Breast epithelium (tissue), 4 donors: ENCODE measurements around the gene ACAN. TPM values are rescaled to one million over a fixed set of nuclear protein-coding genes. Genes with fewer than 3 reads are reported as not detected.
A peak's percentile ranks its signal among the peaks of the same experiment; 100 is the strongest.

Experiments used
- DNase-seq, 2 donors: peaks; one replicate each; pipeline ENCODE4 v3.0.0-alpha.2; 2019; ENCODE audit warnings: low spot score in 2 of 2
- H3K27ac ChIP-seq, 2 donors: fragments of 200-600 bp; sonication (generic) in 1 of 2; one replicate each; pipeline ENCODE4 v1.5.1; 2016 to 2019; ENCODE audit warnings: mild to moderate bottlenecking in 1 of 2
- H3K27me3 ChIP-seq, 2 donors: fragments of 200-600 bp; sonication (generic) in 1 of 2; one replicate each; pipeline versions ENCODE4 v1.5.1 to v1.6.0; 2017 to 2019; ENCODE audit warnings: control low read depth in 1 of 2, mild to moderate bottlenecking in 1 of 2
- H3K36me3 ChIP-seq: fragments of 200-600 bp; one replicate; pipeline ENCODE4 v1.5.1; 2019
- H3K4me1 ChIP-seq, 2 donors: fragments of 200-600 bp; sonication (generic); one replicate each; pipeline ENCODE4 v1.5.1; 2016 to 2019; ENCODE audit warnings: control low read depth in 1 of 2
- H3K4me3 ChIP-seq, 3 donors: fragments of 200-600 bp; sonication (generic); 1 replicate in 2 of 3; 2 replicates in 1 of 3; pipeline ENCODE4 v1.5.1; 2016 to 2019; ENCODE audit warnings: mild to moderate bottlenecking in 3 of 3, moderate library complexity in 2 of 3
- H3K9me3 ChIP-seq, 2 donors: fragments of 200-600 bp; sonication (generic) in 1 of 2; one replicate each; pipeline ENCODE4 v1.5.1; 2016 to 2019; ENCODE audit warnings: control low read depth in 1 of 2
- CTCF ChIP-seq, 3 donors: fragments of 450-650 bp; IDR thresholded peaks; one replicate each; pipeline ENCODE4 v1.5.1; 2016 to 2017; ENCODE audit warnings: antibody characterized with exemption in 3 of 3, mild to moderate bottlenecking in 3 of 3, moderate library complexity in 3 of 3
- POLR2A ChIP-seq: fragments of 450-650 bp; IDR thresholded peaks from one replicate; pipeline ENCODE4 v1.6.1; 2016; ENCODE audit warnings: antibody characterized with exemption, mild to moderate bottlenecking, moderate library complexity
- POLR2AphosphoS5 ChIP-seq, 3 donors: sonication (generic); formaldehyde crosslinking; IDR thresholded peaks; one replicate each; pipeline ENCODE4 v1.6.1; 2017; ENCODE audit warnings: antibody characterized with exemption in 3 of 3
- intact Hi-C: fragments of 100-400 bp; cut with DNase I; formaldehyde crosslinking; loops from one replicate; pipeline ENCODE4 v1.15.1; 2023; ENCODE audit warnings: low total_unique reads
- total RNA-seq, 3 donors: library from RNA; depleted of rRNA; stranded (reverse); fragments of >200 nt; gene quantifications; one replicate each; pipeline ENCODE4 v1.1.0, GENCODE V29; 2016

The ACAN gene
- total RNA-seq, 3 donors from 2014 or later: under 0.01 TPM; not detected in 2

- DNase-seq: no peak
- Histone ChIP-seq H3K4me1 (no peaks in the 10 kb centered on the region), H3K36me3 (no peaks in the 10 kb centered on the region), H3K27ac (no peak overlapping the region), H3K4me3 (no peak overlapping the region), H3K9me3 (peaks cover 3 to 6% of the 10 kb centered on the region in 2 donors), H3K27me3 (peaks cover 0 to 36% of the 10 kb centered on the region in 2 donors)
- TF ChIP-seq POLR2AphosphoS5 (IDR thresholded peaks at IDR 0.05): no peak
- TF ChIP-seq POLR2A: no peak
- TF ChIP-seq CTCF (IDR thresholded peaks at IDR 0.05): no peak
- intact Hi-C loops: no loop called here
These were observed 38.0 kb upstream of the ACAN start for GRCh38 chr15:88765212-88765611.

GRCh38 chr15:88769161-88769971 is 33.9 kb upstream of the ACAN start:
- intact Hi-C loops: no loop called here
- H3K4me1 ChIP-seq: no peaks in the 10 kb centered on the region
- H3K27me3 ChIP-seq: peaks cover 0 to 40% of the 10 kb centered on the region in 2 donors
- DNase-seq: no peak
- no peaks in the 10 kb centered on the region for H3K36me3 ChIP-seq
- peaks cover 6 to 8% of the 10 kb centered on the region in 2 donors for H3K9me3 ChIP-seq
- no peak overlapping the region for H3K27ac ChIP-seq
- peak overlapping the region in 1 of 3 donors; percentile 37 for H3K4me3 ChIP-seq
- TF ChIP-seq POLR2A (no peak), POLR2AphosphoS5 (IDR thresholded peaks at IDR 0.05) (no peak), CTCF (IDR thresholded peaks at IDR 0.05) (no peak)

DNA sequence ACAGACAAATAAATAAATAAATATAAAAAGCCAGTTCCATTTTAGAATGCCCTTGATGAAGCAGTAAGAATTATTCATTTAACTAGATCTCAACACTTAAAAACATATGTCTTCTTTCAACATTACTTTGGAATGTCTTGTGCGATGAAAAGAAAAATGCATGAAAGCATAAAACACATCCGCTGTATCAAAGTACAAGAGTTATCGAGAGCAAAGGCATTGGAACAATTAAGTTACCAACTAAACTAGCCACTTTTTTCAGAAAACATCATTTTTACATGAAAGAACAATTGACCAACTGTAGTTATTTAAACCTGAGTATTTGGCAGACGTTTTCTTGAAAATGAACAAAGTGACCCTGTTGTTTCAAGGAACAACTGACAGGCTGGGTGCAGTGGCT is 27.5 kb upstream of the ACAN start:
- Histone ChIP-seq H3K4me3 (no peak overlapping the region), H3K27me3 (no peaks in the 10 kb centered on the region), H3K36me3 (no peaks in the 10 kb centered on the region), H3K4me1 (no peaks in the 10 kb centered on the region), H3K9me3 (peaks cover 0 to 9% of the 10 kb centered on the region in 2 donors), H3K27ac (no peak overlapping the region)
- no peak for DNase-seq
- TF ChIP-seq POLR2AphosphoS5 (IDR thresholded peaks at IDR 0.05): no peak
- TF ChIP-seq CTCF (IDR thresholded peaks at IDR 0.05): no peak
- TF ChIP-seq POLR2A: no peak
- intact Hi-C loops: no loop called here

GRCh38 chr15:88776646-88777045 is 26.6 kb upstream of the ACAN start:
- Histone ChIP-seq H3K27me3 (no peaks in the 10 kb centered on the region), H3K9me3 (peaks cover 0 to 9% of the 10 kb centered on the region in 2 donors), H3K27ac (no peak overlapping the region), H3K4me1 (no peaks in the 10 kb centered on the region), H3K36me3 (no peaks in the 10 kb centered on the region), H3K4me3 (no peak overlapping the region)
- intact Hi-C loops: no loop called here
- no peak for DNase-seq
- TF ChIP-seq POLR2A (no peak), CTCF (IDR thresholded peaks at IDR 0.05) (no peak)

DNA sequence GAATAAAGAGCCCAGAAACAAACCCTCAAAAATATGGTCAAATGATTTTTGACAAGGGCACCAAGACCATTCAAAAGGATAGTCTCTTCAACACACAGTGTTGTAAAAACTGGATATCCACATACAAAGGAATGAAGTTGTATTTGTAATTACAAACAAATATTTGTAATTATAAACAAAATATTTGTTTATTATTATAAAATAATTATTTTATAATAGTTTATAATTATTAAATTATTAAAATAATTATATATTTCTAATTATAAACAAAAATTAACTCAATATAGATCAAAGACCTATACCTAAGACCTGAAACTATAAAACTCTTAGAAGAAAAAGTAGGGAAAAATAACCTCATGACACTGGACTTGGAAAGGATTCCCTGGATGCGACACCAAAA is 23.3 kb upstream of the ACAN start:
- Histone ChIP-seq H3K27me3 (no peaks in the 10 kb centered on the region), H3K4me1 (no peaks in the 10 kb centered on the region), H3K36me3 (no peaks in the 10 kb centered on the region), H3K4me3 (no peak overlapping the region), H3K27ac (no peak overlapping the region), H3K9me3 (peaks cover 0 to 9% of the 10 kb centered on the region in 2 donors)
- TF ChIP-seq POLR2AphosphoS5 (IDR thresholded peaks at IDR 0.05): no peak
- TF ChIP-seq POLR2A: no peak
- no peak for TF ChIP-seq CTCF (IDR thresholded peaks at IDR 0.05)
- intact Hi-C loops: no loop called here
- DNase-seq: no peak
